HEK293 (cell line): ENCODE data around the gene SLC10A7.

Experiments
- CTCF ChIA-PET: fragments of 350-600 bp; formaldehyde crosslinking; extraction: SDS; loops from one replicate; lab custom pipeline; 2021; ENCODE audit warnings: antibody characterized with exemption; lab: Yijun Ruan, JAX
- POLR2A ChIA-PET: fragments of 300-600 bp; formaldehyde crosslinking; extraction: SDS; loops from one replicate; lab custom pipeline; 2020; ENCODE audit warnings: antibody characterized with exemption, inconsistent platforms; lab: Yijun Ruan, JAX
- H3K27ac ChIP-seq: fragments of 200-500 bp; sonication (Bioruptor generic); 2 replicates; pipeline ENCODE4 v1.5.1; 2014; ENCODE audit warnings: low read depth, low read length, control low read depth, inconsistent platforms; ENCODE audit errors: extremely low read depth
- H3K36me3 ChIP-seq, 2 experiments: fragments of 200-500 bp in 1 of 2; sonication (Bioruptor generic) in 1 of 2; 1 replicate in 1 of 2; 2 replicates in 1 of 2; pipeline ENCODE4 v1.5.1; 2014 to 2017; ENCODE audit warnings: inconsistent platforms in 2 of 2, low read length in 2 of 2; ENCODE audit not compliant: control insufficient read depth in 2 of 2, insufficient read depth in 1 of 2
- H3K4me1 ChIP-seq: fragments of 200-500 bp; sonication (Bioruptor generic); 2 replicates; pipeline ENCODE4 v1.5.1; 2014; ENCODE audit warnings: mild to moderate bottlenecking, low read length, inconsistent platforms; ENCODE audit not compliant: control insufficient read depth, insufficient read depth
- H3K4me3 ChIP-seq: 2 replicates; pipeline ENCODE4 v1.5.1; 2011; ENCODE audit warnings: low read depth, mild to moderate bottlenecking, control low read depth, low read length, moderate library complexity
- H3K9me3 ChIP-seq: fragments of 200-500 bp; sonication (Bioruptor generic); 2 replicates; pipeline ENCODE4 v1.5.1; 2014; ENCODE audit warnings: low read depth, low read length, inconsistent platforms; ENCODE audit not compliant: control insufficient read depth, insufficient read depth
- GLIS2 ChIP-seq: fragments of 450-650 bp; formaldehyde crosslinking; IDR thresholded peaks from 2 replicates; pipeline ENCODE4 v1.5.1; 2016; ENCODE audit warnings: missing biosample characterization, missing genetic modification characterization
- HOXC10 ChIP-seq: sonication (generic); formaldehyde crosslinking; IDR thresholded peaks from 2 replicates; pipeline ENCODE4 v1.8.1; 2023; ENCODE audit warnings: mild to moderate bottlenecking, missing genetic modification reagents
- KLF1 ChIP-seq: fragments of 450-650 bp; formaldehyde crosslinking; IDR thresholded peaks from 2 replicates; pipeline ENCODE4 v1.5.1; 2016; ENCODE audit warnings: missing biosample characterization, missing genetic modification characterization
- OSR2 ChIP-seq: fragments of 450-650 bp; formaldehyde crosslinking; IDR thresholded peaks from 2 replicates; pipeline ENCODE4 v1.5.1; 2016; ENCODE audit warnings: missing biosample characterization, missing genetic modification characterization
- PRDM2 ChIP-seq: fragments of 450-650 bp; formaldehyde crosslinking; IDR thresholded peaks from 2 replicates; pipeline ENCODE4 v1.5.1; 2016; ENCODE audit warnings: missing biosample characterization, missing genetic modification characterization, borderline replicate concordance
- REST ChIP-seq: fragments of 450-650 bp; formaldehyde crosslinking; IDR thresholded peaks from 2 replicates; pipeline ENCODE4 v1.5.1; 2016; ENCODE audit warnings: missing biosample characterization, missing genetic modification characterization
- TRIM28 ChIP-seq: IDR thresholded peaks from 2 replicates; pipeline ENCODE4 v1.6.1; 2011; ENCODE audit warnings: low read length, control low read depth, borderline replicate concordance
- ZBTB1 ChIP-seq: fragments of 450-650 bp; formaldehyde crosslinking; IDR thresholded peaks from 2 replicates; pipeline ENCODE4 v1.5.1; 2016; ENCODE audit warnings: missing biosample characterization, missing genetic modification characterization
- ZBTB20 ChIP-seq: fragments of 450-650 bp; formaldehyde crosslinking; IDR thresholded peaks from 2 replicates; pipeline ENCODE4 v1.5.1; 2016; ENCODE audit warnings: missing biosample characterization, missing genetic modification characterization
- ZBTB8A ChIP-seq: fragments of 450-650 bp; formaldehyde crosslinking; IDR thresholded peaks from 2 replicates; pipeline ENCODE4 v1.5.1; 2016; ENCODE audit warnings: missing biosample characterization, missing genetic modification characterization
- ZFP41 ChIP-seq: fragments of 450-650 bp; formaldehyde crosslinking; IDR thresholded peaks from 2 replicates; pipeline ENCODE4 v1.5.1; 2016; ENCODE audit warnings: missing biosample characterization, missing genetic modification characterization, borderline replicate concordance
- ZFP69B ChIP-seq: fragments of 450-650 bp; formaldehyde crosslinking; IDR thresholded peaks from 2 replicates; pipeline ENCODE4 v1.5.1; 2016; ENCODE audit warnings: missing biosample characterization, missing genetic modification characterization
- ZNF112 ChIP-seq: fragments of 450-650 bp; formaldehyde crosslinking; IDR thresholded peaks from 2 replicates; pipeline ENCODE4 v1.5.0; 2017; ENCODE audit warnings: missing biosample characterization, missing genetic modification characterization
- ZNF121 ChIP-seq: fragments of 450-650 bp; formaldehyde crosslinking; IDR thresholded peaks from 2 replicates; pipeline ENCODE4 v1.5.1; 2016; ENCODE audit warnings: missing biosample characterization, missing genetic modification characterization
- ZNF280C ChIP-seq: fragments of 450-650 bp; formaldehyde crosslinking; IDR thresholded peaks from 2 replicates; pipeline ENCODE4 v1.5.1; 2016; ENCODE audit warnings: missing biosample characterization, missing genetic modification characterization
- ZNF280D ChIP-seq: fragments of 450-650 bp; formaldehyde crosslinking; IDR thresholded peaks from 2 replicates; pipeline ENCODE4 v1.5.1; 2016; ENCODE audit warnings: missing biosample characterization, missing genetic modification characterization
- ZNF366 ChIP-seq: fragments of 450-650 bp; formaldehyde crosslinking; conservative IDR thresholded peaks from 2 replicates; pipeline ENCODE4 v1.5.1; 2016; ENCODE audit warnings: missing biosample characterization, missing genetic modification characterization
- ZNF549 ChIP-seq: fragments of 450-650 bp; IDR thresholded peaks from 2 replicates; pipeline ENCODE4 v1.5.1; 2018; ENCODE audit warnings: missing biosample characterization, missing genetic modification characterization, mild to moderate bottlenecking, inconsistent platforms, moderate library complexity
- ZNF561 ChIP-seq: fragments of 450-650 bp; IDR thresholded peaks from 2 replicates; pipeline ENCODE4 v1.5.1; 2018; ENCODE audit warnings: missing biosample characterization, missing genetic modification characterization, borderline replicate concordance
- ZXDB ChIP-seq: fragments of 450-650 bp; formaldehyde crosslinking; IDR thresholded peaks from 2 replicates; pipeline ENCODE4 v1.5.1; 2016; ENCODE audit warnings: missing biosample characterization, missing genetic modification characterization

SLC10A7 gene

GRCh38 chr4:146275370-146275769, 246.4 kb downstream of the SLC10A7 start (continued):
- no peak for TF ChIP-seq ZNF280D (tag by site-specific recombination)
- no peak for TF ChIP-seq ZBTB20

GRCh38 chr4:146274774-146275173, 247.0 kb downstream of the SLC10A7 start:
- ChIA-PET CTCF (no interaction called here), POLR2A (no interaction called here)
- H3K4me3 ChIP-seq, result no peak overlapping the region
- H3K36me3 ChIP-seq, result no peaks in the 10 kb centered on the region
- no peak overlapping the region for H3K27ac ChIP-seq
- H3K4me1 ChIP-seq, result no peaks in the 10 kb centered on the region
- no peaks in the 10 kb centered on the region for H3K9me3 ChIP-seq
- no peak for TF ChIP-seq REST
- TF ChIP-seq ZNF561 (tag by site-specific recombination), result no peak
- no peak for TF ChIP-seq ZBTB8A (tag by site-specific recombination)
- no peak for TF ChIP-seq ZXDB
- no peak for TF ChIP-seq ZBTB1 (tag by site-specific recombination)
- TF ChIP-seq TRIM28, result no peak
- TF ChIP-seq OSR2, result no peak
- TF ChIP-seq KLF1, result no peak
- no peak for TF ChIP-seq GLIS2 (tag by site-specific recombination)
- TF ChIP-seq ZNF280C, result no peak
- no peak for TF ChIP-seq ZNF121
- TF ChIP-seq ZNF549 (tag by site-specific recombination), result no peak
- TF ChIP-seq ZFP41 (tag by site-specific recombination), result no peak
- TF ChIP-seq HOXC10 (CRISPR knock-in tag), result no peak
- no peak for TF ChIP-seq ZNF366 (tag by site-specific recombination)
- no peak for TF ChIP-seq ZNF112 (tag by site-specific recombination)
- no peak for TF ChIP-seq ZFP69B
- no peak for TF ChIP-seq PRDM2
